ENCODE data around the gene STK11.

Gene STK11

DNA sequence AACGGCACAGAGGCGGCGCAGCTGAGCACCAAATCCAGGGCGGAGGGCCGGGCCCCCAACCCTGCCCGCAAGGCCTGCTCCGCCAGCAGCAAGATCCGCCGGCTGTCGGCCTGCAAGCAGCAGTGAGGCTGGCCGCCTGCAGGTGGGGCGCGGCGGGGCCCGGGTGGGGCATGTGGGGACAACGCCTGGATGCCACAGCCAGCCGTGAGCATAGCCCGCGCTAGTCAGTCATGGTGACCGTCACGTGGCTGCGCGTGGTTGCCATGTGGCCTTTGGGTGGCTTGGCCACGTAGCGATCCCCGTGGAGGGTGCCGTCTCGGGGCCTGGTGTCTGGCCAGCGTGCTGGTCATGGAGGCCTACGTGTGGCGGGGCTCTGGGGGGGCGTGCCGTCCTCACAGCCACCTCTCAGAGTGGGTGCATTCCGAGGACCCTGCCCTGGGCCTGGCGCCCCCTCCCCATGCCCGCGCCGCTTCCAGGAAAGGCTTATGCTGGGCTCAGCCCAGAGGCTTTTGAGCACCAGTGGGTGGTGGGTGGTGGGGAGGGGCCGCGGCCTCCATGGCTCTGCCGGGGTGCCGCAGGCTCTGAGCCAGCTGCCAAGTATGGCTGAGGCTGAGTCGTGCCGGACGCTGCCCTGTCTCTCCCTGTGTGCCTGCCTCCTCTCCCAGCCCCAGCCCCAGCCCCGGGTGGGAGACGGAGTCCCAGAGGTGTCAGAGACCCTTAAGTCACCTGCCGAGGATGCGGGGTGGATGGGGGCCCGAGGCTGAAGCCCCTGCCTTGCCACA, 21.1 kb downstream of the STK11 start:
- ATAC-seq (no peak), DNase-seq (no peak)

DNA sequence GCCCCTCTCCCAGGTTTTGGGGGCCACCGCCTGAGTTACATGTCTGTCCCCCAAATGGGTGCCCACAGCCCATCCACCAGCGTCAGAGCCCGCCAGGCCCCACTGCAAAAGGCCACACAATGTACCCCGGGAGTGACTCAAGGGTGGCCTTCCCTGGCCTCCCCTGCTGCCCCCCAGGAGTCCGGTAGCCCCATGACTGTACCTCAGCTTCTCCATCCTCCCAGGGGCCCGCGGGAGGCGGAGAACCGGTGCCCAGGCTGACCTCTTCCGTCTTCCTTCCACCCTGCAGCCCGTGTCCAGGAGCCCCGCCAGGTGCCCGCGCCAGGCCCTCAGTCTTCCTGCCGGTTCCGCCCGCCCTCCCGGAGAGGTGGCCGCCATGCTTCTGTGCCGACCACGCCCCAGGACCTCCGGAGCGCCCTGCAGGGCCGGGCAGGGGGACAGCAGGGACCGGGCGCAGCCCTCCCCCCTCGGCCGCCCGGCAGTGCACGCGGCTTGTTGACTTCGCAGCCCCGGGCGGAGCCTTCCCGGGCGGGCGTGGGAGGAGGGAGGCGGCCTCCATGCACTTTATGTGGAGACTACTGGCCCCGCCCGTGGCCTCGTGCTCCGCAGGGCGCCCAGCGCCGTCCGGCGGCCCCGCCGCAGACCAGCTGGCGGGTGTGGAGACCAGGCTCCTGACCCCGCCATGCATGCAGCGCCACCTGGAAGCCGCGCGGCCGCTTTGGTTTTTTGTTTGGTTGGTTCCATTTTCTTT, 21.9 kb downstream of the STK11 start:
- no peak for ATAC-seq
- DNase-seq, result no peak

DNA sequence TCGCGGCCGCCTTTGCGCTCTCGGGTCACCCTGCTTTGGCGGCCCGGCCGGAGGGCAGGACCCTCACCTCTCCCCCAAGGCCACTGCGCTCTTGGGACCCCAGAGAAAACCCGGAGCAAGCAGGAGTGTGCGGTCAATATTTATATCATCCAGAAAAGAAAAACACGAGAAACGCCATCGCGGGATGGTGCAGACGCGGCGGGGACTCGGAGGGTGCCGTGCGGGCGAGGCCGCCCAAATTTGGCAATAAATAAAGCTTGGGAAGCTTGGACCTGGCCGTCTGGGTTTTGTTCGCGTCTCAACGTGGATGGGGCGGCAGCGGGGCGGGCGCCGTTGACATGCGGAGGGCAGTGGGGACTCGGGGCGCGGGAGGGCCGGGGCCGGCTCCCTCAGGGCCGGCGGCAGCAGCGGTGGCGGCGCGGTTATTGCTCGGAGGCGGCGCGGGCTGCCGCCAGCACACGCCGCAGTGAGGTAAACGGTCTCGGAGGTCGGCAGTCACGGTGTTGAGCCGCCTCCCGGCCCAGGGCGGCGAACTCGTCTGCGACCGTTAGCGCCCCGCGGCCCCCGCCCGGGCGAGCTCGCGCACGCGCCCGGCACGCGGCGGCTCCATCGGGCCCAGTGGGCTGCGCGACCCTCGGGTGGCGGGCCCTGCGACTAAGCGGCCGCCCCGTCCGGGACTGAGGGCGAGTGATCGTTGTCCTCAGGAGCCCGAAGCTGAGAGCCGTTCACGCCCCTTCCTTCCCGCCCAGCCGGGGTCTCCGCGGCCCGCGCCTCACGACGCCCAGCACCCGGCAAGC, 22.8 kb downstream of the STK11 start:
- ATAC-seq (no peak), DNase-seq (no peak)

DNA sequence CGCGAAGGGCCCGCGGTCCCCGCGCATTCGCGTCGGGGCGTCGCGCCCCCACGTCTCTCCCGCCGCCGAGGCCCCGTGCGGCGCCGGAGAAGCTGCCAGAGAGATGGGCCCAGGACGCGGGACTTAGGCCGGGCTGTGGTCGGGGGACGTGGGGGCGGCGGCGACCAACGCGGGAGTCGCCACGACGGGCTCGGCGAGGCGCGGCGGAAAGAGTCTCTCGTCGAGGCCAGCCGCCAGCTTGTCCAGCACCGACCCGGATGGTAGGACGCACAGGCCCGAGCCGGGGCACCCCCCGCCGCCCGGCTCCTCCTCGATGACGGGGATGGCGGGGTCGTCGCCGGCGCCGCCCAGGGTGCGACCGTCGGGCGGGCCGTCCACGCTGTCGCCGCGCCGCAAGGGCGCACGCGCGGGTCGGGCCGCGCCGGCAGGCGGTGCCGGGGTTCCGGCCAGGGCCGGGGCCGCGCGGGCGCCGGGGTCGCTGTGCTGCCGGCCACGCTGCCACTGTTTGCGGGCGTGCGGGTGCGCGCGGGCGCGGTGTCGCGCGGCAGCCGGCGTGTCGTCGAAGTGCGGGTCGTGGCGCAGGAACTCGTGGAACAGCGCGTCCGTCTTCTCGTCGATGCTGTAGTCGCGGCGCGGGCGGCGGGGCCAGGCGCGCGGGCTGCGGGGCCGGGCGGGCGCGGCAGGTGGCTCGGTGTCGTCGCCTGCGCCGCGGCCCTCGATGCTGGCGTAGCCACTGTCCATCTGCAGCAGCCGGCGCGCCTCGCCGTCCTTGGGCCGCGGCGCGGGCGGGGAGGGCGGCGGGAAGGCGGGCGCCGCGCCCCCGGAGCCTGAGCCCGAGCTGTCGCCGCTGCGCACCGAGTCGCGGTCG, 23.7 kb downstream of the STK11 start:
- no peak for DNase-seq
- ATAC-seq, result no peak

DNA sequence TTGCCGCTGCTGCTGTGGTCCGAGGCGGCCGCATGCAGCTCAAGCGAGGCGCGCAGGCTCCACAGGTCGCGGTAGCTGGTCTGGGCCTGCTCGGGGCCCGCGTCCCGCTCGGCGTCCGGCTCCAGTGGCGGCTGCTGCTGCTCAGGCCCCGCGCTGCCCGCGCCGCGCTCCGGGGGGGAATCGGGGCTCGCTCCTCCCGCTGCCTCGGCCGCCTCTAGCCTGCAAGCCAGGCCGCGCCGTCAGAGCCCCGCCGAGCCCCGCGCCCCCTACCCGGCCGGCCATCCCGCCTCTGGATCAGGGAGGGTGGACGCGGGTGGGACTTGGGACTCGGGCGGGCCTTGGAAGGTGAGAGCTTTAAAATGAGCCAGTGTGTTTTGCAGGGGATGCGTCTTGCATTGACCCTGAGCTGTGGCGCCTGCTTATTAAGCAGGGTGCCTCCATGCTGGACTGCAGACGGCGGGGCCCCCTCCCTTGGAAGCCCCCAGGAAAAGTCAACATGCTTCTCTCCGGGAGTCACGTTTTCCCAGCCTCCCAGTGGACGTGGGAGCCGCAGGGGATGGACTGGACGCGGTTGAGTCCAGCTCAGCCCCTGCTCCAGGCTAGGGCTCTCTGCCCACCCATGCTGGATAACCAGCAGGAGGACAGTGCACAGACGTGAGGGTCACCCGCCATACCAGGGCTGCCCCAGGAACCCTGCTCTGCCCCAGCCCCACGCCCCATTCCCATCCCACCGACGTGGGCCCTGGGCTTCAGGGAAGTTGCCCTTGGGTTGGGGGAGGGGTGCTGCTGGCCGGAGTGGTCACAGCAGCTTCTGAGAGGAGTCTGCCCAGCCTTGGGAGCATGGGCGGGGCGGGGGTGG, 24.6 kb downstream of the STK11 start:
- ATAC-seq (no peak), DNase-seq (no peak)

DNA sequence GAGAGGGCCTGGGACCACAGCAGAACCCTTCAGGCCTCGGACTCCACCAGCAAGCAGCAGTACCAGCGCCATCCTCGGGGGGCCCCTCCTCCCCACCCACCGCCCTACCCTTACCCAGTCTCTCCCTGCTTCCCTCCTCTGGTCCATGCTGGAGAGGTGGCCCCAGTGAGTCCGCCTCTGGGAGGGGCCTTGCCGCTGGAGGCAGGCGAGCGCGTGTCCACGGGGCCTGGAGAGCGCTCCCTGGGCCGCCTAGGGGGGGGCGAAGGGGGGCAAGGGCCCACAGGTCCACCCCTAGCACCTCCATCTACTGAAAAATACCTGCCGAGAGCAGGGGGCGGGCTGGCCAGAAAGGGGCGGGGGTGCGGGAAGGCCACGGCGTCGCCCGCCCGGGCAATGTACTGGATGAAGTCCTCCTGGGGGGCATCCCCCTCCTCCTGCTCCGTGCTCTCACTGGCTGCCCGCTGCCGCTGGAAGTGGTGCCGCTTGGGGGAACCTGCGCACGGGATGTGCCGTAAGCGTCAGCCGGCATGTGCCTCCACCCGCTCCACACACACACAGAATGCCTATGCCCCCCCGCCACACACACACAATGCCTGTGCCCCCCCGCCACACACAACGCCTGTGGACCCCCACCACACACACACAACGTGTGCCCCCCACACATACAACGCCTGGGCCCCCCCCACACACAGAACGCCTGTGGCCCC, 25.4 kb downstream of the STK11 start:
- ATAC-seq (peak; percentile 21), DNase-seq (no peak)

DNA sequence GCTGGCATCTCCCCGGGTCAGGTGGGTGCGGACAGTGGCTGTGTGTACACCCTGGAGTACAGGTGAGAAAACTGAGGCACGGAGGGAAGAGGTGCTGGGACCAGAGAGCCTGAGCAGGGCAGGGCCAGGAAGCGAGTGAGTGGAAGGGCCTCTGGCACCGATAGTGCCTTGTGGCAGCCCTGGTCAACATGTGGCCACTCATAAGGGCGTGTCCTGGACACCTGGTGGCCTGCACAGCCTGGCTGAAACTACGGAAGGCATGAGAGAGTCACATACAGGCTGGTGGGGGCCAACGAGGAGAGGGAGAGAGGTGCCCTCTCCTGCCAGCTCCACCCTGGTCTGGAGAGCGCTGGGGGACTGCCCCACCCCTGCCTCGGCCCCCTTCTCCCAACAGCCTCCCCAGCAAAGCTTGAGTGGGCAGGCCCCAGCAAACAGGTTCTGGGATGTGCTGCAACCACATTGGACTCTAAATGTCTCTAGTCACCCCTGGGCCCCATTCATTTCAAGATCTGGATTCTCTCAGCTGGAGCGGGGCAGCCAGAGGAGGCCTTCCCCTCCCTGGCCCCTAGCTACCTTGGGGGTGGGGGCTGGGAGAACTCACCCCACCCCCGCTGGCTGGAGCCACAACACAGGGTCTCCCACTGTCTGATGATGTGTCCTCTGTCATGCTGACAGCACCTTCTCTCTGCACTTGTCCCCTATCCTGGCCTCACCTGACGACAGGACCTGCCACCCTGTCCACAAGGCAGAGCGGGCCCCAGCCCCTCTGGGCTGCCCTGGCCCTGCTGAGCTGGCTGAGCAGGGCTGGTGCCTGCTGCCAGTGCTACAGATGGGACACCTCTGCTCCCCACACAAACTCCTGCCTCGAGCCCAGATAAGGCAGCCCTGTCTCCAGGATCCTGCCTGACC, 26.4 kb downstream of the STK11 start:
- no peak for ATAC-seq
- no peak for DNase-seq

DNA sequence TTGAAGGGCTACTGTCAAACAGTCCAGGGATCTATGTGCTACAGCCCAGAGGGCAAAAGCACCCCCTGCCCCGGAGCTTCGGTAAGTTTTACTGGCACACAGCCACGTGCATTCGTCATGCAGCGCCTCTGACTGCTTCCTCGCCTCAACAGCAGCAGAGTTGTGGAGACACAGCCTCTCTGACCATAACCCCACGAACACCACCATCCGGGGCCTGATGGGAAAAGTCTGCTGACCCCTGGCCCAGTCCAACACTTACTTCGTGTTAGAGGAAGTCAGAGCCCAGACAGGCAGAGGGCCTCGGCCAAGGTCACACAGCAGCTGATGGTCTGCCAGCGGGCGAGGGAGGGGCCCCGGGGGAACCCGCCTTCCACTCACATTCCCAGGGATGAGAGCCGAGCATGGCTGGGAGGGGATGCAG, 27.1 kb downstream of the STK11 start:
- no peak for ATAC-seq
- no peak for DNase-seq

DNA sequence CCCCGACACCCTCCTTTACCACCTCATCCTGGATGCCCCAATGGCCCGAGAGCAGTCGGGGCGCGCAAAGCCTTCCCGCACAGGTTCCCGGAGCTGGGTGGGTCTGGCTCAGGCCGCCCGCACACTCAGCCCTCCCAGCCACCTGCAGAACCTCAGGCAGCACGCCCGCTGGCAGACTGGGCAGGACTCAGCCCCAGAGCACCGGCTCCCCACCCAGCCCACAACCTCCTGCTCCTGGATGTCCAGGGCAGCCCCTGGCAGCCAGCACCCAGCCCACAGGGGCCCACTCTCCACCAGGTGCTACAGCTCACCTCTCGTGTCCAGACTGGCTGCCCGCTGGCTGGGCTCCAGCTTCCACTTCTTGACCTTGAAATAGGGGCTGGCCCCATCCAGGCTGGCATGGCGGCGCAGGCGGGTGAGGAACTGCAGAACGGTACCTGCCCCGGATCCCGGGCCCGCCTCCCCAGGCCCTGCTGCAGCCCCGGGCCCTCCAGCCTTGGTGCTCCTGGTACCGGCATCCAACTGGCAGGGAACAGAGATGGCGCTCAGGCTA, 27.6 kb downstream of the STK11 start:
- DNase-seq (no peak), ATAC-seq (no peak)

DNA sequence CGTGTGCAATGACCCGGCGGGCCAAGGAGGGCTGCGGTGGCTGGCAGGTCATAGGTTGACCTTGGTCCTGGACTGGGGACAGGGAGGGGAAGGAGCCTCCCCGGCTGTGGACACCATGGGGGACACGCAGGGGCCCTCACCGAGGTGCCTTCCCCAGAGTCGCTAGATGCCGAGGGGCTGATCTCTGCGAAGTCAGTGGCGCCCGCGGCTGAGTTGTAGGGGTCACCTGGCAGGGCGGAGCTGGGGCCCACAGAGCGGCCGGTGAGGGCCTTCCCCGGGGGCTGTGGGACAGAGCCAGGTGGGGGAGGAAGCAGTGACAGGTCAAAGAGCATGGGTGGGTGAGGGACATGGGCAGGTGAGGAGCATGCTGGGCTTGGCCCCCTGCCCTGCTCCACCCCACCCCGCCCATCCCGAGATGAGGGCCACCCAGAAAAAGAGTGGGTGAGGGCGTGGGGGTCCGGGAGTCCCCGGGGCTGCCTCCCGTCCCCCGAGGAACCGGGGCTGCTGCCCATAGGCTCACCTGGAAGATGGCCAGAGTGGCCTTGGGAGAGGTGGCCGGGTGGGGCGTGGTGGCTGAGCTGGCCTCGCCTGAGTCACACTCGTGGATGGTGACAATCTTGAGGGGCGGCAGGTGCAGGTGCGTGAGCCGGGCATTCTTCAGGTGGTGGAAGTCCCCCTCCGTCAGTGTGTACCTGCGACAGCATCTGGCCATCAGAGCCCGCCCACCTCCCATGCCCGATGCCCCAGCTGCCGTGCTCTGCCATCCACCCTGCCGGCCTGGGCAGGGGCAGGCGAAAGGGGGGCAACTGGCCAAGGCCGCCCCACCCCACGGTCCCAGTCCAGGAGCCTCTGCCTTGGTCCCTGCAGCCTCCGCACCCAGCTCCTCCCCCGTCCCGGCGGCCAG, 28.7 kb downstream of the STK11 start:
- DNase-seq (no peak), ATAC-seq (no peak)

DNA sequence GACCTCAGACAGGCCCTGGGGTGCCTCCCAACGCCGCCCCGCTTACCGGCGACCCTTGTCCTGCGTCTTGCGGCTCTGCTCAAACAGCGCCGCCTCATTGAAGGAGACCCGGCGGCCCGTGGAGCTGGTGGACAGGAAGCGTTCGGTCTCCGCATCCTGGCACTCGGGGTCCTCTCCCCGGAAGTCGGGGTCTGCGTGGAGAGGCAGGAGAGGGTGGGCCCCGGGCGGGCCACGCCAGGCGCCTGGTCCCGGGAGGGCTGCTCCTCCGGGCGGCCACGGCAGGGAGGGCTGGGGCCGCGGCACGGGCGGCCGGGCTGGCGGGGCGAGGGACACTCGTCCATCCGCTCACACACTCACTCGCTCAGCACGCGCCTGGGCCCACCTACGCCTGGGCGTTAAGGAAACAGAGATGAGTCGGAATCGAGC, 29.4 kb downstream of the STK11 start:
- no peak for ATAC-seq
- DNase-seq, result no peak

DNA sequence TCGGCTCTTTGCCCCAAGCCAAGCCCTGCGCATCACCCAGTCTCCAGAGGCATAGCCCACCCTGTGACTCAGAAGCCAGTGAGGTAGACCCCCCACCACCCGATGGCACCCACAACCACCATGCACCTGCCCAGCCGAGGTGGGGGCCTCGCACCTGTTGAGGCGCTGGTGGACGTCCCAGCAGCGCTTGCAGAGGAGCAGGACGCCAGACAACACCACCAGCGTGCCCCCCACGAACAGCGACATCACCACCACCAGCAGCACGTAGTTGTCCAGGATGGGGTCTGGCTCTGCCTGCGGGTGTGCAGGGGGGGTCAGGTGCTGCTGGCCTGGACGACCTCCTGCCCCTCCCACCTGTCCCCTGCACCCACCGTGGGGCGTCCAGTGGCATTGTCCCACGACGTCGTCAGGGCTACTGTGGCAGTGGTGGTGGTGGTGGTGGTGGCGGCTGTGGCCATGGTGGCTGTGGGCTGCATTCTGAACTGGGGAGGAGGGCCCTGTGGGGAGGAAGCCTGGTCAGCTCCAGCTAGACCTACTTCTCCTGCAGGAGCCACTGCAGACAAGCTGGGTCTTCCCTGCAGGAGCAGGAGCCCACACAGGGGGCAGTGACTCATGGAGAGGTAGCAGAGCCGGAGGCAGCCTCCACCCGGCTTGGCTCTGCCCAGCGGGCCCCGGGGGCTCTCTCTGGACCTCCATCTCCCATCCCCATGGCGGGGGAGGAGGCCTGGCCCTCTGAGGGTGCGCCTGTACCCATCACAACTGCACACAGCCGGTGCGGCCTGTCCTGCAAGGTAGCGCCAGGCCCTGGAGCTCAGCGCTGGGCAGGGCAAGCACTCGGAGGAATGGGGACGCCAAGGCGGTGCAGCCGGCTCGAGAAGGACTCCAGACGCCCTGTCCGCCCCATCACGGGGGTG, 30.3 kb downstream of the STK11 start:
- no peak for ATAC-seq
- no peak for DNase-seq

DNA sequence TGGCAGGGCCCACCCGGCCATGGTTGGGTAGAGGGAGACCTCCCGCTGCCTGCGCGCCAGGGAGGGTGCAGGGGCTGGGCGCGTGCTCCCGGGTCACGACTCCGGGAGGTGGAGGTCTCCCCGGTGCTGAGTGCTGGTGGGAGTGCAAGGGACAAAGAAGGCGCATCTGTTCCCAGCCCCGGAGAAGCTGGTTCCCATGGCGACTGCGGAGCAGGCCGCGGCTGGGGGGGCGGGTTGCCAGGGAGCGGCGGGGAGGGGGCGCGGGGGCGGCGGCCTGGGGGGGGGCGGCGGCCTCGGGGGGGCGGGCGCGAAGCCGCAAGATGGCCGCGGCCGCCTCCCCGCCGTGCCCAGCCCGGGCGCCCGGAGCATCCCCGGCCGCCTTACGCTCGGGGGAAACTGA, 31.0 kb downstream of the STK11 start:
- ATAC-seq (no peak), DNase-seq (no peak)

DNA sequence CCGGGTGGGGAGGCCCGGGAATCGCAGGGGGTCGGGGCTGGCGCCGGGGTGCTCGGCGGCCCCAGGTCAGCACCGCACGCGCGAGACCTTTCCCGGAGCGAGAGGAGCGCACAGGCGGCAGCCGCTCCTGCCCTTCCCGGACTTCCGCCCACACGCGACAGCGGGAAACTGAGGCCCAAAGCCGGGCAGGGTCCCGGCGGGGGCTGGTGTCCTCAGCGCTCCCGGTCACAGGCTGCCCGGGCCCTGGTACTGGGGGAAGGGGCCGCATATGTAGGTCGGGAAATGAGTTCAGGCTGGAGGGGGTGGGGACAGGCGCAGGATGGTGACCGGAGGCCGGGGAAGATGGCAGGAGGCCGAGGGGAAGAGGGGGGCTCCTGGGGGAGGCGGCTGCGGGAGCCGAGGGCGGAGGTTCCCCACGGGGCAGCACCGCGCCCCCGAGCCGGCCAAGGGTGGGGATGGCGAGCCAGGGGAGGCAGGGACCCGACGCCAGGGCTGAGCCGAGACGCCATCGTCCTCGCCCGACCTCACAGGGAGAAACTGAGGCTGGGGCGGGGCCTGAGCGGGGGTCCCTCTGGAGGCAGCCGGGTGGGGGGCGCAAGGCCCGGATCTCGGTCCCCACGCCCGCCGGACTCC, 31.6 kb downstream of the STK11 start:
- ATAC-seq, result no peak
- no peak for DNase-seq

DNA sequence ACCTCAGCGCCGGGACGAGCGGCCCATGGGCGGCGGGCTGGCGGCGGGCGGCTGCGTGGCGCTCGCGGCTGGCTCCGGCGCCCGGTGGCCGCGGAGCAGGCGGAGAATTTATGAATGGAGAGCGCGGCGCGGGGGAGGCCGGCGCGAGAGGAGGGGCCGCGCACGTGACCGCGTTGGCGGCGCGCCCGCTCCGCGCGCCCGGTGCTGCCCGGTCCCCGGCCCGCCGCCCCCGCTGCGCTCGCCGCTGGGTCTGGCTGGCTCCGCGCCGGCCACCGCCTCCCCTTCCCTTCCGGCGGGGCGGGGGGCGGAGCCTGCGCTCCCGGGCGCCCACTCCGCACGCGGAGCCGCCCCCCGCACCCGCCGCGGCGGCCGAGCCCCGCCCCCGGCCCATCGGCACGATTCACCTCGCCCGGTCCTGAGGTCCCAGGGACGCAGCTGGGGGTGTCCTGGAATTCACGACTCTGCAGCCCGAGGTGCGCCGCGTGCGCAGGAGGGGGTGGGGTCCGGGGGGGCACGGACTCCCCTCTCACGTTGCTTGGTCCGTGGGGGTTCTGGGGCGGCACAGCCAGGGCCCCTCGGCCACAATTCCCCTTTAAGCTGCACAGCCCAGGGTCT, 32.3 kb downstream of the STK11 start, which contains the start of gene CBARP:
Gene CBARP (minus strand): TSS at position 252 of the 615 bp plus-strand sequence. CDS start 1,905 bp downstream, outside the sequence.
- ATAC-seq, result no peak
- peak; percentile 46 for DNase-seq

Data from stimulated activated naive CD8-positive, alpha-beta T cell treated with anti-CD3 and anti-CD28 coated beads, Interleukin-15, Interleukin-2, amounts not matched to agents 100 U/mL and 50 U/mL, for 24 hours (primary cell).